WTC11 (cell line): Measurements from ENCODE around the gene CCDC183.

Source experiments
- CBFB ChIP-seq: sonication (generic); formaldehyde crosslinking; IDR thresholded peaks from 2 replicates; pipeline ENCODE4 v1.8.1; 2022; ENCODE audit warnings: mild to moderate bottlenecking, low read depth, missing genetic modification reagents
- CREM ChIP-seq: sonication (generic); formaldehyde crosslinking; IDR thresholded peaks from 2 replicates; pipeline ENCODE4 v1.8.1; 2022; ENCODE audit warnings: mild to moderate bottlenecking, missing genetic modification reagents, moderate library complexity
- CTCF ChIP-seq: fragments of 200-600 bp; IDR thresholded peaks from 2 replicates; pipeline ENCODE4 v1.8.0; 2022; ENCODE audit warnings: antibody characterized with exemption
- ESRRA ChIP-seq: sonication (generic); formaldehyde crosslinking; IDR thresholded peaks from 2 replicates; pipeline ENCODE4 v1.8.1; 2022; ENCODE audit warnings: mild to moderate bottlenecking, missing genetic modification reagents, borderline replicate concordance
- NR1H2 ChIP-seq: sonication (generic); formaldehyde crosslinking; IDR thresholded peaks from 2 replicates; pipeline ENCODE4 v1.9.0; 2021; ENCODE audit warnings: mild to moderate bottlenecking, moderate library complexity, missing genetic modification reagents
- SMAD4 ChIP-seq: sonication (generic); formaldehyde crosslinking; IDR thresholded peaks from 2 replicates; pipeline ENCODE4 v1.8.0; 2022; ENCODE audit warnings: mild to moderate bottlenecking, missing genetic modification reagents
- SP1 ChIP-seq: sonication (generic); formaldehyde crosslinking; conservative IDR thresholded peaks from 2 replicates; pipeline ENCODE4 v1.8.1; 2022; ENCODE audit warnings: missing genetic modification reagents
- ZBTB21 ChIP-seq: sonication (generic); formaldehyde crosslinking; IDR thresholded peaks from 2 replicates; pipeline ENCODE4 v1.8.1; 2023; ENCODE audit warnings: mild to moderate bottlenecking, missing genetic modification reagents, borderline replicate concordance
- ZNF263 ChIP-seq: sonication (generic); formaldehyde crosslinking; IDR thresholded peaks from 2 replicates; pipeline ENCODE4 v1.8.1; 2022; ENCODE audit warnings: low read depth, mild to moderate bottlenecking, moderate library complexity, missing genetic modification reagents
- TF ChIP-seq, protein P1 (sequence below): fragments of 250-450 bp; sonication (Bioruptor Pico); conservative IDR thresholded peaks from 2 replicates; pipeline ENCODE4 v1.9.0; 2021; ENCODE audit warnings: mild to moderate bottlenecking
- TF ChIP-seq, protein P2 (sequence below): sonication (generic); formaldehyde crosslinking; IDR thresholded peaks from 2 replicates; pipeline ENCODE4 v1.8.0; 2022; ENCODE audit warnings: mild to moderate bottlenecking, missing genetic modification reagents

GRCh38 chr9:136779808-136780207, 16.3 kb upstream of the CCDC183 start:
- TF ChIP-seq, protein P1, sequence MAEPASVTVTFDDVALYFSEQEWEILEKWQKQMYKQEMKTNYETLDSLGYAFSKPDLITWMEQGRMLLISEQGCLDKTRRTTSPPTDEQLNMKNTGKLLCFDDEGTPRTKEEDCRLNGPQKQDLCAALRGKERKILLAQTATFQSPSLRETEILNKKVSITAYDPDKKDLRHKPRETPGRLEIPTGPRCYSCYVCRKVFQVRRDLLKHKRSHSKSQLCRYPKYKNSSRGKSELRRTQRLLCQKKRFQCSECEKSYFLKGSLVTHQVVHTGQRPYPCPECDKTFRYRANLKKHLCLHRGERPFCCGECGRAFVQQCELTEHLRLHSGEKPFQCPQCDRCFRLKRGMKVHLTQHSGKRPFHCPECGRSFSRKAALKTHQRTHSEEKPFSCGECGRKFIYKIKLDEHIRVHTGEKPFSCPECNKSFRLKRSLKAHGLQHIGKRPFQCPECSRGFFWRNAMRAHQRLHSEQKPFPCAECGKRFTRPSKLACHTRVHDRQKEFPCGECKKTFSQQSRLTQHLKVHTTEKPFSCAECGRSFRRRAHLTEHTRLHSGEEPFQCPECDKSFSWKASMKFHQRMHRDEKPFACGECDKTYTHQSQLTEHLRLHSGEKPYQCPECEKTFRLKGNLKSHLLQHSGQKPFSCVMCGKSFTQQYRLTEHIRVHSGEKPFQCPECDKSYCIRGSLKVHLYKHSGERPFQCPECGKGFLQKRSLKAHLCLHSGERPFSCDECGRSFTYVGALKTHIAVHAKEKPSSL: no peak
- TF ChIP-seq CTCF (no peak), ZBTB21 (CRISPR knock-in tag) (no peak), SP1 (CRISPR knock-in tag) (no peak), NR1H2 (CRISPR knock-in tag) (no peak), ESRRA (CRISPR knock-in tag) (no peak), SMAD4 (no peak), ZNF263 (CRISPR knock-in tag) (no peak), CREM (CRISPR knock-in tag) (no peak), CBFB (CRISPR knock-in tag) (no peak)
- TF ChIP-seq, protein P2, sequence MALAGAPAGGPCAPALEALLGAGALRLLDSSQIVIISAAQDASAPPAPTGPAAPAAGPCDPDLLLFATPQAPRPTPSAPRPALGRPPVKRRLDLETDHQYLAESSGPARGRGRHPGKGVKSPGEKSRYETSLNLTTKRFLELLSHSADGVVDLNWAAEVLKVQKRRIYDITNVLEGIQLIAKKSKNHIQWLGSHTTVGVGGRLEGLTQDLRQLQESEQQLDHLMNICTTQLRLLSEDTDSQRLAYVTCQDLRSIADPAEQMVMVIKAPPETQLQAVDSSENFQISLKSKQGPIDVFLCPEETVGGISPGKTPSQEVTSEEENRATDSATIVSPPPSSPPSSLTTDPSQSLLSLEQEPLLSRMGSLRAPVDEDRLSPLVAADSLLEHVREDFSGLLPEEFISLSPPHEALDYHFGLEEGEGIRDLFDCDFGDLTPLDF (CRISPR knock-in tag): no peak
